BJ (cell line): ENCODE results near the gene VSNL1. TPM values are rescaled to one million over a fixed set of nuclear protein-coding genes. Genes with fewer than 3 reads are reported as not detected.

ENCODE experiments used
- CTCF ChIA-PET: fragments of 350-600 bp; formaldehyde crosslinking; extraction: SDS; loops from one replicate; lab custom pipeline; 2021; ENCODE audit warnings: antibody characterized with exemption, inconsistent platforms; lab: Yijun Ruan, JAX
- POLR2A ChIA-PET: fragments of 300-600 bp; sonication (Branson Sonifier 250); formaldehyde crosslinking; extraction: SDS; loops from one replicate; lab custom pipeline; 2021; ENCODE audit warnings: antibody characterized with exemption; lab: Charles Lee
- DNase-seq: peaks from one replicate; pipeline ENCODE4 v3.0.0-alpha.2; 2011; ENCODE audit warnings: low read depth
- H3K27me3 ChIP-seq: 2 replicates; pipeline ENCODE4 v1.6.0; 2011; ENCODE audit warnings: low read length; ENCODE audit not compliant: control insufficient read depth, insufficient read depth
- H3K36me3 ChIP-seq: 2 replicates; pipeline ENCODE4 v1.5.1; 2011; ENCODE audit warnings: low read length; ENCODE audit not compliant: control insufficient read depth, insufficient read depth
- H3K4me3 ChIP-seq: 2 replicates; pipeline ENCODE4 v1.5.1; 2011; ENCODE audit warnings: low read depth, mild to moderate bottlenecking, control low read depth, low read length
- polyA plus RNA-seq: library from polyadenylated mRNA; depleted of rRNA; stranded (reverse); fragments of >200 nt; gene quantifications from 2 replicates; pipeline ENCODE4 v1.2.3, GENCODE V29; 2011
- TF ChIP-seq, protein P1 (sequence below): IDR thresholded peaks from 2 replicates; pipeline ENCODE4 v1.5.1; 2011; ENCODE audit warnings: low read depth, mild to moderate bottlenecking, control low read depth, inconsistent platforms, low read length, moderate library complexity; ENCODE audit not compliant: insufficient read depth

The VSNL1 gene
- polyA plus RNA-seq, 1 experiment = not detected

DNA sequence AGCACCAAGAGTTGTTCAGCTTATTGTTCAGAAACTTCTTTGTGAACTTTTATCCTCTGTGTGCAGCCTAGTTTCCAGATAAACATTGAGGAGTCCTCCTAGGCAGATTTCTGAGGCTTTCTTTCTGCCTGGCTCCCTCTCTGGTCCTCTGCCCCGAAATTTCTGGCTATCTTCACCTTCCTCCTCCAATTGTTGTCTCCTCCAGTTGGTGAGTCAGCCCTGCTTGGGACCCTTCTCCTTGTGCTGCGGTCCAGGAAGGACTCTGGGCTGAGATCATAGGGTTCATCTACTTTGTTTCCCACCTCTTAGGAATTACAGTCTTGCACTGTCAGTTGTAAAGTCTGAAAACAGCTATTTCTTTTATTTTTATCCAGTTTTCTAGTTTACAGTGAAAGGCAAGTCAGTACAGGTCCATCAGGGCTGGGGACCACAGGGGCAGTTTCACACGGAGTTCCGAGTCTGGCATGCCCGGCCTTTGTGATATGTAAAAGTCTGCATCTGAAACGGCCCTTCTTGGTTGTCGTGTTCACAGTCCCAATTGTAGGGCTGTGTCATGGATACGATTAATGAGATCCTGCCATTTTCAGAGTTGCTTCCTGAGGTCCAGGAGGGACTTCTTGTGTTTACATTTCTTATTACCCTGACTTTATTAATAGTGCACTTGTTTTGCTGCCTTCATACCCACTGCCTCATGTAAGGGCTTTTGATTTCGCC is 112.3 kb downstream of the VSNL1 start:
- ChIA-PET CTCF (interaction anchor here (0.7 to 1.0 kb wide), 2 partner anchors 10 to 20 kb away, joined by 3 to 4 read pairs; no protein-coding TSS in a partner anchor), POLR2A (no interaction called here)
- Histone ChIP-seq H3K4me3 (no peak overlapping the region), H3K27me3 (no peaks in the 10 kb centered on the region), H3K36me3 (no peaks in the 10 kb centered on the region)
- TF ChIP-seq, protein P1, sequence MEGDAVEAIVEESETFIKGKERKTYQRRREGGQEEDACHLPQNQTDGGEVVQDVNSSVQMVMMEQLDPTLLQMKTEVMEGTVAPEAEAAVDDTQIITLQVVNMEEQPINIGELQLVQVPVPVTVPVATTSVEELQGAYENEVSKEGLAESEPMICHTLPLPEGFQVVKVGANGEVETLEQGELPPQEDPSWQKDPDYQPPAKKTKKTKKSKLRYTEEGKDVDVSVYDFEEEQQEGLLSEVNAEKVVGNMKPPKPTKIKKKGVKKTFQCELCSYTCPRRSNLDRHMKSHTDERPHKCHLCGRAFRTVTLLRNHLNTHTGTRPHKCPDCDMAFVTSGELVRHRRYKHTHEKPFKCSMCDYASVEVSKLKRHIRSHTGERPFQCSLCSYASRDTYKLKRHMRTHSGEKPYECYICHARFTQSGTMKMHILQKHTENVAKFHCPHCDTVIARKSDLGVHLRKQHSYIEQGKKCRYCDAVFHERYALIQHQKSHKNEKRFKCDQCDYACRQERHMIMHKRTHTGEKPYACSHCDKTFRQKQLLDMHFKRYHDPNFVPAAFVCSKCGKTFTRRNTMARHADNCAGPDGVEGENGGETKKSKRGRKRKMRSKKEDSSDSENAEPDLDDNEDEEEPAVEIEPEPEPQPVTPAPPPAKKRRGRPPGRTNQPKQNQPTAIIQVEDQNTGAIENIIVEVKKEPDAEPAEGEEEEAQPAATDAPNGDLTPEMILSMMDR = no peak
- DNase-seq = no peak

GRCh38 chr2:17657759-17658158 is 117.3 kb downstream of the VSNL1 start:
- ChIA-PET CTCF (interaction anchor here (6.6 kb wide), 1 partner anchor 14 kb away, joined by 33 read pairs; no protein-coding TSS in a partner anchor), POLR2A (no interaction called here)
- Histone ChIP-seq H3K27me3 (no peaks in the 10 kb centered on the region), H3K36me3 (no peaks in the 10 kb centered on the region; the same call in 1 of the 2 replicates), H3K4me3 (no peak overlapping the region)
- DNase-seq = no peak
- TF ChIP-seq, protein P1 = no peak

DNA sequence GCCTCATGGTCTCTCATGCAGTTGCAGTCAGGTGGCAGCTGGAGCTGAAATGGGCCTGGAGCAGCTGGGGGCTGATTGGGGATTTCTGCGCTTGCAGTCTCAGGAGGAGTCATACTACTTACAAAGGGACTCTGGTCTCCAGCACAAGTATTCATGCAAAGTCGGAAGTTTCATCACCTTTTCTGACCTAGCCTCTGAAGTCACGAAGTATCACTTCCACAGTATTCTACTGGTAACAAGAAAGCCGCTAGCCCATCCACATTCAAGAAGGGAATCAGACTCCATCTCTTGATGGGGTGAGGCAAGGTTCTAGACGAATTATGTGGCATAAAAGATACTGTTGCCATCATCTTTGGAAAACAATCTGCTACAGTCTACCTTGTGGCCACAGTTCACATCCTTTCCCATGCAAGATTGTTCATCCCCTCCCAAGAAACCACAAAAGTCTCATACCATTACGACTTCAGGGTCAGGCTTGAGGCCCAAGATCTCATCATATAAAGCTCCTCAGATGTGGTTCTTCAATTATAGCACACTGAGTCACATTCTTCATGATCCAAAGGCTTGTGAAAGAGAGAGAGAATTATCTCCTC is 117.9 kb downstream of the VSNL1 start:
- Histone ChIP-seq H3K36me3 (no peaks in the 10 kb centered on the region; the same call in 1 of the 2 replicates), H3K27me3 (no peaks in the 10 kb centered on the region), H3K4me3 (no peak overlapping the region)
- CTCF ChIA-PET = interaction anchor here (0.9 to 6.6 kb wide), 2 partner anchors 10 to 14 kb away, joined by 3 to 33 read pairs; no protein-coding TSS in a partner anchor
- peak; percentile 65 for DNase-seq
- POLR2A ChIA-PET = no interaction called here
- TF ChIP-seq, protein P1 = no peak

DNA sequence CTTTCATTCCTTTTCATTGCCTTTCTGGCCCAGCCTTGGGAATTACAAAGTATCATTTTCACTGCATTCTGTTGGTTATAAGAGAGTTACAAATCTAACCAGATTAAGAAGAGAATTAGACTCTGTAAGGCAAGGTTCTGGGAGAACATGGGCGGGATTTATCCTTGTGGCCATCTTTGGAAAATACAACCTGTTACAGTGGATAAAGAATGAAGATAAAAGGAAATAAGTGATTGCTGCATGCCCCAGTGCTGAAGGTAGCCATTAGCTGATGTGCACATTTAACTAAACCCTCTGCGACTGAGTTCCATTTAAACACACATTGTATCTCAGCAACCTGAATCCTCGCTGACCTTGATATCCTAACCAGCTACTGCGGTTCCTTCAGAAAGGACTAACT is 119.7 kb downstream of the VSNL1 start:
- ChIA-PET CTCF (interaction anchor here (1.1 to 6.6 kb wide), 4 partner anchors 12 to 24 kb away, joined by 3 to 33 read pairs (median 6); no protein-coding TSS in a partner anchor), POLR2A (no interaction called here)
- no peak for DNase-seq
- H3K27me3 ChIP-seq = no peaks in the 10 kb centered on the region
- no peak overlapping the region for H3K4me3 ChIP-seq
- TF ChIP-seq, protein P1 = no peak
- no peaks in the 10 kb centered on the region; the same call in 1 of the 2 replicates for H3K36me3 ChIP-seq

GRCh38 chr2:17661460-17661859 is 121.0 kb downstream of the VSNL1 start:
- Histone ChIP-seq H3K27me3 (no peaks in the 10 kb centered on the region), H3K4me3 (no peak overlapping the region), H3K36me3 (no peaks in the 10 kb centered on the region; the same call in 1 of the 2 replicates)
- DNase-seq = no peak
- ChIA-PET POLR2A (no interaction called here), CTCF (interaction anchor here (0.6 to 6.6 kb wide), 4 partner anchors 11 to 891 kb away, joined by 3 to 33 read pairs (median 6); no protein-coding TSS in a partner anchor)
- TF ChIP-seq, protein P1 = no peak
